Glutamatergic neuron (in vitro differentiated cells): ENCODE results near the gene ATP2C2. TPM values are rescaled to one million over a fixed set of nuclear protein-coding genes. Genes with fewer than 3 reads are reported as not detected.

Experiments
- DNase-seq: peaks from one replicate; pipeline ENCODE4 v3.0.0; 2022
- H3K27ac Mint-ChIP-seq: one replicate; pipeline ENCODE4 v1.8.0; 2020; ENCODE audit warnings: mild to moderate bottlenecking, mixed read lengths, inconsistent platforms; ENCODE audit not compliant: unreplicated experiment
- H3K27me3 Mint-ChIP-seq: one replicate; pipeline ENCODE4 v1.8.0; 2020; ENCODE audit warnings: mild to moderate bottlenecking, moderate library complexity, mixed read lengths, inconsistent platforms; ENCODE audit not compliant: unreplicated experiment
- H3K36me3 Mint-ChIP-seq: one replicate; pipeline ENCODE4 v1.8.0; 2020; ENCODE audit warnings: mild to moderate bottlenecking, mixed read lengths, inconsistent platforms; ENCODE audit not compliant: unreplicated experiment
- H3K4me1 Mint-ChIP-seq: one replicate; pipeline ENCODE4 v1.8.0; 2020; ENCODE audit warnings: mild to moderate bottlenecking, low read depth, mixed read lengths, inconsistent platforms; ENCODE audit not compliant: unreplicated experiment
- H3K4me3 Mint-ChIP-seq: one replicate; pipeline ENCODE4 v1.8.0; 2020; ENCODE audit warnings: mild to moderate bottlenecking, mixed read lengths, inconsistent platforms; ENCODE audit not compliant: unreplicated experiment
- H3K9me3 Mint-ChIP-seq: one replicate; pipeline ENCODE4 v1.8.0; 2020; ENCODE audit warnings: mild to moderate bottlenecking, moderate library complexity, mixed read lengths, inconsistent platforms; ENCODE audit not compliant: unreplicated experiment
- total RNA-seq: library from RNA; stranded (reverse); fragmentation: NEBNext Ultra II Directional; extraction: Animal tissue kit (Norgen Biotek cat#: 25700); gene quantifications from one replicate; pipeline ENCODE4 v1.2.1, GENCODE V29; 2021; ENCODE audit not compliant: unreplicated experiment
- TF ChIP-seq, protein P1 (sequence below): fragments of 200-600 bp; sonication (generic); IDR thresholded peaks from one replicate; pipeline ENCODE4 v1.5.0; 2021; ENCODE audit not compliant: partially characterized antibody, unreplicated experiment

ATP2C2 gene
- total RNA-seq, 1 donor from 2014 or later, result not detected

DNA sequence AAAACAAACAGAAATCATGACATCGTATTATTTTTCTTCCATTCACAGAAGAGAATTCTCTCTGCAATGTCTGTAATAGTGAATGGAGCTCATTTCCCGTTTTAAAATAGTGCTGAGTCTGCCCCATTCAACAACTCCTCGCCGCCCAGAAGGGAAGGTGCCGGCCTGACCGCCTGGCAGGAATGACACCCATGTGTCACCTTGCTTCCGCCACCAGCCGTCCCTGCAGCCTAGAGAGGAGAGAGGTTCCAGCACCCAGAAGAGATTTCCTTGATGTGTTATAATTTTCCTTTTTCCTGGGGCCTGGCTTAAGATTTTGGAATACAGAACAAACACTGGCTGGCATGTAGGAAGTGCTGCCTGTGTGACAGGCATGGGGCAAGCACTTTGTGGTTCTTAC, 76.1 kb downstream of the ATP2C2 start:
- Mint-ChIP-seq H3K4me3 (no peak overlapping the region), H3K27me3 (peaks cover 5% of the 10 kb centered on the region), H3K27ac (no peak overlapping the region), H3K9me3 (no peaks in the 10 kb centered on the region), H3K4me1 (no peaks in the 10 kb centered on the region), H3K36me3 (no peaks in the 10 kb centered on the region)
- no peak for DNase-seq
- TF ChIP-seq, protein P1, sequence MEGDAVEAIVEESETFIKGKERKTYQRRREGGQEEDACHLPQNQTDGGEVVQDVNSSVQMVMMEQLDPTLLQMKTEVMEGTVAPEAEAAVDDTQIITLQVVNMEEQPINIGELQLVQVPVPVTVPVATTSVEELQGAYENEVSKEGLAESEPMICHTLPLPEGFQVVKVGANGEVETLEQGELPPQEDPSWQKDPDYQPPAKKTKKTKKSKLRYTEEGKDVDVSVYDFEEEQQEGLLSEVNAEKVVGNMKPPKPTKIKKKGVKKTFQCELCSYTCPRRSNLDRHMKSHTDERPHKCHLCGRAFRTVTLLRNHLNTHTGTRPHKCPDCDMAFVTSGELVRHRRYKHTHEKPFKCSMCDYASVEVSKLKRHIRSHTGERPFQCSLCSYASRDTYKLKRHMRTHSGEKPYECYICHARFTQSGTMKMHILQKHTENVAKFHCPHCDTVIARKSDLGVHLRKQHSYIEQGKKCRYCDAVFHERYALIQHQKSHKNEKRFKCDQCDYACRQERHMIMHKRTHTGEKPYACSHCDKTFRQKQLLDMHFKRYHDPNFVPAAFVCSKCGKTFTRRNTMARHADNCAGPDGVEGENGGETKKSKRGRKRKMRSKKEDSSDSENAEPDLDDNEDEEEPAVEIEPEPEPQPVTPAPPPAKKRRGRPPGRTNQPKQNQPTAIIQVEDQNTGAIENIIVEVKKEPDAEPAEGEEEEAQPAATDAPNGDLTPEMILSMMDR, result no peak

DNA sequence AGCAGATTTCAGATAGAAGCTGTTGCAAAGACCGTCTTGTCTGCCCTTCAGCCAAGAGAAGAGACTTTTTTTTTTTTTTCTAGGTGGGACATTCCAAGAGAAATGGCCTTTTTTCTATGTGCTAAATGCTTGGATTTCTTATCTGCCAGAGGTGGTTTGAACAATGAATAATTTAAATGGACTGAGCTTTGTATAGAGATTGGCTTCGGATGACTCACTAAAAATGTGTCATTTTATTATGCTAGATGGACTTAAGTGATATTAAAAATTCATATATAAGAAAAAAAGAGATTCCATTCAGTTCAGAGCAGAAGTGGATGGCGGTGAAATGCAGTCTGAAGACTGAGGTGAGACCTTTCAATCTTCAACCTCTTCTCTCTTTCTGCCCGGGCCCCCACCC, 77.7 kb downstream of the ATP2C2 start:
- H3K9me3 Mint-ChIP-seq, result no peaks in the 10 kb centered on the region
- H3K36me3 Mint-ChIP-seq, result peaks cover 4% of the 10 kb centered on the region

DNA sequence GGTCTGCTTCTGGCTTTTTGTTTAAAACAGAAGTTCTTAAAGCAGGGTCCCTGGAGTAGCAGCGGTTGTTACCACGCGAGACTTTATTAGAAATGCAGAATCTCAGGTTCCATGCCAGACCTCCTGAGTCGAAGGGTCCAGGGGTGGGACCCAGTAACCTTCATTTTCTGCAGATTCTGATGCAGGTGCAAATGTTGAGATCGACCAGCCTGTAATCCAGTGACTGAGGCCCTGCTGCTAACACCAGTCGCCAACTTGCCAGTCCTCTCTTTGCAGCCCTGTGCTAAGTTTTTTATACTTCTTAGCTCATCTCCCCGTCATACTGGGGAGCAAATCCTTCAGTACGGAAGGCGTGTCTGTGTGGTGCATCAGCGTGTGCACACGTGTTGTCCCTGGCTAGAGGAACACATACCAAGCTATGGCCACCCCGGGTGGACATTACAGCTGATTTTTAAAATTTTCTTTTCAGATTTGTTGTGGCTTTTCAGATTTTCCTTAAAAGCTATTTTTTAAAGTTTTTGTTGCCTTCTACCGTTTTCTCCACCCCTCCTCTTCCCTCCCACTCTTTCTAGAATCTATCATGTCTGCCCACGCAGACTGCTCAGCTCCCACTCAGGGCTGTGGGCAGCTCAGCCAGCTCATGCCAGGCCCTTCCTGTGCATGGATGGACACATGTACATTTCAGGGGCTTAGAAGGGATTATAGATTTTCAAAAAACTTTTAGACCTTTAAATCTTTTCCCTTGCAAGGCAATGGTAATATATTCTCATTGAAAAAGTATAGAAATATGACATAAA, 78.5 kb downstream of the ATP2C2 start:
- H3K27me3 Mint-ChIP-seq, result peaks cover 8% of the 10 kb centered on the region
- H3K4me1 Mint-ChIP-seq, result no peaks in the 10 kb centered on the region
- H3K36me3 Mint-ChIP-seq, result peaks cover 4% of the 10 kb centered on the region

More for the DNA sequence above, 77.7 kb downstream of the ATP2C2 start:
- Mint-ChIP-seq H3K4me1 (no peaks in the 10 kb centered on the region), H3K4me3 (no peak overlapping the region), H3K27me3 (peaks cover 8% of the 10 kb centered on the region), H3K27ac (no peak overlapping the region)
- no peak for DNase-seq
- TF ChIP-seq, protein P1, result no peak

GRCh38 chr16:84448444-84448843, 80.1 kb downstream of the ATP2C2 start:
- TF ChIP-seq, protein P1, result no peak
- no peak for DNase-seq
- Mint-ChIP-seq H3K36me3 (peaks cover 4% of the 10 kb centered on the region), H3K27ac (no peak overlapping the region), H3K27me3 (peaks cover 3% of the 10 kb centered on the region), H3K4me3 (no peak overlapping the region), H3K9me3 (no peaks in the 10 kb centered on the region), H3K4me1 (no peaks in the 10 kb centered on the region)

More for the DNA sequence above, 78.5 kb downstream of the ATP2C2 start:
- H3K9me3 Mint-ChIP-seq, result no peaks in the 10 kb centered on the region
- no peak overlapping the region for H3K4me3 Mint-ChIP-seq
- H3K27ac Mint-ChIP-seq, result no peak overlapping the region
- DNase-seq, result no peak
- TF ChIP-seq, protein P1, result no peak
